Thoracic aorta (tissue), 2 donors: ENCODE results near the gene FIBP. TPM values are rescaled to one million over a fixed set of nuclear protein-coding genes. Genes with fewer than 3 reads are reported as not detected.

Experiments used
- ATAC-seq: fragments of 150-250 bp; one replicate; pipeline ENCODE4 v1.8.0; 2017; ENCODE audit warnings: low read depth; ENCODE audit not compliant: insufficient number of reproducible peaks, low FRiP score
- DNase-seq: peaks from one replicate; pipeline ENCODE4 v3.0.0-alpha.2; 2020; ENCODE audit warnings: low spot score
- H3K27ac ChIP-seq, 2 donors: fragments of 200-600 bp; sonication (generic); 1 replicate in 1 of 2; 2 replicates in 1 of 2; pipeline ENCODE4 v1.5.1; 2016; ENCODE audit warnings: mild to moderate bottlenecking in 2 of 2, moderate library complexity in 2 of 2
- H3K27me3 ChIP-seq: fragments of 200-600 bp; sonication (generic); replicated peaks from 2 replicates; pipeline ENCODE4 v1.6.0; 2016; ENCODE audit warnings: mild to moderate bottlenecking; ENCODE audit not compliant: insufficient read depth
- H3K36me3 ChIP-seq: fragments of 200-600 bp; sonication (generic); one replicate; pipeline ENCODE4 v1.5.1; 2016
- H3K4me1 ChIP-seq, 2 donors: fragments of 200-600 bp; sonication (generic); 1 replicate in 1 of 2; 2 replicates in 1 of 2; pipeline versions ENCODE4 v1.5.1 to v1.6.0; 2016; ENCODE audit warnings: low read depth in 2 of 2, mild to moderate bottlenecking in 1 of 2; ENCODE audit not compliant: control insufficient read depth in 1 of 2
- H3K4me3 ChIP-seq: fragments of 200-600 bp; sonication (generic); 2 replicates; pipeline ENCODE4 v1.5.1; 2016; ENCODE audit warnings: mild to moderate bottlenecking
- H3K9me3 ChIP-seq: fragments of 200-600 bp; sonication (generic); 2 replicates; pipeline ENCODE4 v1.5.1; 2016
- CTCF ChIP-seq: fragments of 200-600 bp; sonication (generic); IDR thresholded peaks from one replicate; pipeline ENCODE4 v1.5.1; 2019; ENCODE audit warnings: antibody characterized with exemption
- total RNA-seq, 2 donors: library from RNA; depleted of rRNA; stranded (reverse); fragments of >200 nt; gene quantifications; one replicate each; pipeline versions ENCODE4 v1.1.0 to v1.2.3, GENCODE V29; 2016

The FIBP gene
- total RNA-seq, 2 donors from 2014 or later: 50.4 to 111 TPM

DNA sequence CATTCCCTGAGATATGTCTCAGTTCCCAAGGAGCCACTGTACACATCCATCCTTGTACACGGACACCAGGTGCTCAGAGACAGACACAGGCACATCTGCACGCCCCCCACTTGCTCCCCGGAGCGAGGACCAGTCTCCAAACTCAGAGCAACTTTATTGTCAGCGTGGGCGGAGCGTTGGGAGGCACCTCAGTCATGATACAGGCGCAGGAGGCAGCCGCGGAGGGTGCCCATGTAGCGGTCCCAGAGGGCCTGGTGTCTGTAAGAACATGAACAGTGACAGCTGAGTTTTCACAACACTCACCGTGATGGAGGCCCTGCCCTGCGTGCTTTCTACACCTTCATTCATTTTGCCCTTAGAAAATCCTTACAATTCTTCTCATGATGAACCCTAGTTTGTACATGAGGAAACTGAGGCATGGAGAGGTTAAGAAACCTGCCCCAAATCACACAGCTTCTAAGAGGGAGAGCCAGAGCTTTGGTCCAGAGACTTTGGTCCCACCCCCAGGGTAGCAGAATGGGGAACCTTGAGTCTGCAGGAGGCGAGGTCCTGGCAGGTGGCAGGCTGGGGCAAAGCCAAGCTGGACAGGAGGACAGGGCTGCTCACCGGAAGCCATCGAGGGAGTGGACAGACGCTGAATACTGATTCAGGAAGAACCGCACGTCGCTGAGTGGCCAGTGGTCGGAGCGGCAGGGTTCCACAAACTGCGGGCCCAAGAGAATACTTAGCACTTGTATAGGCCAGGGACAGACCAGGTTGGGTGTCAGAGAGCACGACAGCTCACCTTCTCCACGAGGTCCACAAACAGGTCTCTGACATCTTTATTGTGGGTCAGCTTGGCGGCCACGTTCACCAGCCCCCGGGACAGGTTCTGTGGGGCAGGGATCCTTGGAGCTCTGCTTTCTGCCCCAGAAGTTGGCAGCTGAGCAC, 4.2 kb downstream of the FIBP start:
- DNase-seq (no peak), ATAC-seq (no peak)
- Histone ChIP-seq H3K27ac (no peak overlapping the region), H3K4me1 (peaks cover 11 to 23% of the 10 kb centered on the region in 2 donors), H3K9me3 (no peaks in the 10 kb centered on the region), H3K4me3 (no peak overlapping the region), H3K27me3 (no peaks in the 10 kb centered on the region), H3K36me3 (peaks cover 16% of the 10 kb centered on the region)
- TF ChIP-seq CTCF: no peak

DNA sequence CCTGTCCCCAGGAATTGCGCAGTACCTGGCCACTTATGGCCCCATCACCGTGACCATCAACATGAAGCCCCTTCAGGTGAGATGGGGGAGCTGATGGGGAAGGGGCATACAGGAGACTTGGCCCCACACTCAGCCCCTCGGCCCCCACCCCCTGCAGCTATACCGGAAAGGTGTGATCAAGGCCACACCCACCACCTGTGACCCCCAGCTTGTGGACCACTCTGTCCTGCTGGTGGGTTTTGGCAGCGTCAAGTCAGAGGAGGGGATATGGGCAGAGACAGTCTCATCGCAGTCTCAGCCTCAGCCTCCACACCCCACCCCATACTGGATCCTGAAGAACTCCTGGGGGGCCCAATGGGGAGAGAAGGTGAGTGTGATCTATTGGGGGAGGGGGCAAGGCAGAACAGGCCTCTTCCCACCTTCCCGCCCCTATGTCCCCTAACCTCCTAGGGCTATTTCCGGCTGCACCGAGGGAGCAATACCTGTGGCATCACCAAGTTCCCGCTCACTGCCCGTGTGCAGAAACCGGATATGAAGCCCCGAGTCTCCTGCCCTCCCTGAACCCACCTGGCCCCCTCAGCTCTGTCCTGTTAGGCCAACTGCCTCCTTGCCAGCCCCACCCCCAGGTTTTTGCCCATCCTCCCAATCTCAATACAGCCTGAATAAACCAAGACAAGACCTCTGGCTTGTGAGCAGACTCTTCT, 5.1 kb downstream of the FIBP start:
- Histone ChIP-seq H3K4me1 (peaks cover 11 to 18% of the 10 kb centered on the region in 2 donors), H3K36me3 (peaks cover 16% of the 10 kb centered on the region), H3K27me3 (no peaks in the 10 kb centered on the region), H3K9me3 (no peaks in the 10 kb centered on the region), H3K4me3 (no peak overlapping the region), H3K27ac (no peak overlapping the region)
- DNase-seq (no peak), ATAC-seq (no peak)
- no peak for TF ChIP-seq CTCF

- H3K36me3 ChIP-seq: peaks cover 16% of the 10 kb centered on the region
- no peak for ATAC-seq
Measured at GRCh38 chr11:65882120-65883057, 5.9 kb downstream of the FIBP start.

DNA sequence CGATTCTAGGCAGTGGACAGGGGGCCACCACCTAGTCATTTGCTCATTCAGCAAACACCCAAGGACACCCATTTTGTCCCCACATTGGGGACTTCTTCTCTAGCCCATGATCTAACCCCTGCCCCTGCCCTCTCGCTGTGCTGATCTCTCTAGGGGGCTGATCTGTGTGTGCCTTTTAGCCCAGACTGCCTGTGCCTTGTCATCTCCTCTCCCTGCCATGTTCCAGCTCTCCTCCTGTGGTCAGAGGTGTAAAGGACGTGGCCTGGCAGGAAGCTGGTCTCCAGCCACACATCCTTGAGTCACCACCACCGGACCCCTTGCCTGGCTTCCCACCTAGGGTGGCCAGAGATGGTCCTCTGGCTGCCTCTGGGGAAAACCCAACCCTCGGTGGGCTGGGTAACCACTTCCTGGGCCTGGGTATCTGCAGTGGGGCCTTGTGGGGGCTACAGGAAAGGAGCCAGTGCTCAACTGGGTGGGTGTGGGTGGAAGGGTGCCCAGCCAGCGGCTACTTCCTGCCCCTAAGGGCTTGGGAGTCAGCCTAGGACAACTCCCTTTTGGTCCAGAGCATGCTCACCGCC, 7.3 kb downstream of the FIBP start:
- no peak overlapping the region for H3K4me3 ChIP-seq
- H3K36me3 ChIP-seq: peaks cover 16% of the 10 kb centered on the region
- no peaks in the 10 kb centered on the region for H3K27me3 ChIP-seq
- H3K27ac ChIP-seq: no peak overlapping the region
- DNase-seq: no peak
- H3K9me3 ChIP-seq: no peaks in the 10 kb centered on the region
- TF ChIP-seq CTCF: no peak
- no peaks in the 10 kb centered on the region for H3K4me1 ChIP-seq
- ATAC-seq: no peak

More at GRCh38 chr11:65882120-65883057, 5.9 kb downstream of the FIBP start:
- Histone ChIP-seq H3K27ac (no peak overlapping the region), H3K27me3 (no peaks in the 10 kb centered on the region), H3K9me3 (no peaks in the 10 kb centered on the region), H3K4me1 (peaks cover 6 to 13% of the 10 kb centered on the region in 2 donors), H3K4me3 (no peak overlapping the region)
- no peak for TF ChIP-seq CTCF
- no peak for DNase-seq
